Karpas-422 (cell line): ENCODE measurements around the gene FHL3. TPM values are rescaled to one million over a fixed set of nuclear protein-coding genes. Genes with fewer than 3 reads are reported as not detected.

Source experiments
- DNase-seq: peaks from one replicate; pipeline ENCODE4 v3.0.0-alpha.2; 2015
- H2AFZ ChIP-seq: fragments of 200-600 bp; sonication (generic); 2 replicates; pipeline ENCODE4 v1.6.1; 2014; ENCODE audit warnings: antibody characterized with exemption, low read length, mixed read lengths
- H3K27ac ChIP-seq: fragments of 200-600 bp; sonication (generic); 2 replicates; pipeline ENCODE4 v1.5.1; 2014; ENCODE audit warnings: mild to moderate bottlenecking, low read length, moderate library complexity
- H3K27me3 ChIP-seq: fragments of 200-600 bp; sonication (generic); 2 replicates; pipeline ENCODE4 v1.6.1; 2014; ENCODE audit warnings: low read length, mixed read lengths
- H3K36me3 ChIP-seq: fragments of 200-600 bp; sonication (generic); 2 replicates; pipeline ENCODE4 v1.6.1; 2014; ENCODE audit warnings: low read length, mixed read lengths; ENCODE audit not compliant: insufficient read depth
- H3K4me1 ChIP-seq: fragments of 200-600 bp; sonication (generic); 2 replicates; pipeline ENCODE4 v1.6.1; 2014; ENCODE audit warnings: mild to moderate bottlenecking, low read length, mixed read lengths
- H3K4me2 ChIP-seq: fragments of 200-600 bp; sonication (generic); 2 replicates; pipeline ENCODE4 v1.6.1; 2014; ENCODE audit warnings: low read length, low read depth, mild to moderate bottlenecking; ENCODE audit not compliant: poor library complexity, severe bottlenecking
- H3K4me3 ChIP-seq: fragments of 200-600 bp; sonication (generic); 2 replicates; pipeline ENCODE4 v1.5.1; 2014; ENCODE audit warnings: mild to moderate bottlenecking, antibody characterized with exemption, low read length, mixed read lengths
- H3K79me2 ChIP-seq: fragments of 200-600 bp; sonication (generic); 2 replicates; pipeline ENCODE4 v1.6.1; 2014; ENCODE audit warnings: mild to moderate bottlenecking, low read length, mixed read lengths
- H3K9ac ChIP-seq: fragments of 200-600 bp; sonication (generic); 2 replicates; pipeline ENCODE4 v1.6.0; 2014; ENCODE audit warnings: low read length
- H3K9me2 ChIP-seq: fragments of 200-600 bp; sonication (generic), shearing (Covaris generic); replicated peaks from 2 replicates; pipeline ENCODE4 v1.6.0; 2014; ENCODE audit warnings: mild to moderate bottlenecking, low read length, moderate library complexity; ENCODE audit not compliant: insufficient read depth
- H3K9me3 ChIP-seq: fragments of 300-700, 200-600 bp; sonication (generic); 2 replicates; pipeline ENCODE4 v1.6.1; 2014; ENCODE audit warnings: low read length, mixed read lengths
- H4K20me1 ChIP-seq: fragments of 200-600 bp; sonication (generic); 2 replicates; pipeline ENCODE4 v1.6.1; 2014; ENCODE audit warnings: mild to moderate bottlenecking, antibody characterized with exemption, low read length, low read depth; ENCODE audit not compliant: insufficient read depth
- total RNA-seq: library from RNA; depleted of rRNA; stranded (reverse); fragments of >200 nt; shearing (Covaris generic); gene quantifications from 2 replicates; pipeline ENCODE4 v1.2.3, GENCODE V29; 2014; ENCODE audit warnings: low replicate concordance

Gene FHL3
- total RNA-seq, 1 experiment from 2014 or later = 10.7 TPM

DNA sequence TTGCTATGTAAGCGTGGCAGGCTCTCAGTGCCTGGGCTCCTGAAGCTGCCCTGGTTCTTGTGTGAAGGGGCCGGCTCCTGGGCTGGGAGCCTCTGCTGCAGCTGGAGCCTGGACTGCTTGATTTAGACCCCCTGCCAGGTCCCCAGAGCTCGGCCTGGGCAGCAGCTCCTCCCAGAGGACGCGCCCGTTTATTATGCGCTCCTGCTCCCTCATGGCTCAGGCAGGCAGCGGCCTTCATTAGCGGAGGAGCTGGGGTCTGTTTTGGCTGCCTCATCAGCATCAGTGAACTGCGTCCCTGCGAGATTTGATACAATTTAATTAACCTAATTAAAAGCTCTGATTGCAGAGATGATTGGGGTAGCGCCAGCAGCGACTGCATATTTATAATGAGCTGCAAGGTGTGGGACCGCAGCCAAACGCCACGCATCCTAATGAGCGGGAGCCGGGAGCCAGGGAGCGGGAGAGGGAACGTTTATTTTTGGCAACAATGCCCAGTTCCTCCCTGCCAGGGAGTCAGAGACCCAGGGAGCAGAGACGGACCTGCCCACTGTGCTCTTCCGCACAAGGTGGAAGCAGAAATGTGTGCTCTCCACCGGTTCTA is 23.9 kb upstream of the FHL3 start:
- H3K9me3 ChIP-seq = no peaks in the 10 kb centered on the region
- no peaks in the 10 kb centered on the region for H3K27me3 ChIP-seq
- H2AFZ ChIP-seq = no peak overlapping the region
- H3K4me1 ChIP-seq = peaks cover 11% of the 10 kb centered on the region
- H3K36me3 ChIP-seq = peaks cover 5% of the 10 kb centered on the region
- no peak overlapping the region for H3K9ac ChIP-seq
- no peak for DNase-seq
- no peak overlapping the region for H3K4me3 ChIP-seq
- H3K4me2 ChIP-seq = no peak overlapping the region
- no peak overlapping the region for H3K27ac ChIP-seq
- no peaks in the 10 kb centered on the region for H3K9me2 ChIP-seq
- H3K79me2 ChIP-seq = no peaks in the 10 kb centered on the region
- H4K20me1 ChIP-seq = 0 out of 2 replicates have a peak, but pooled peaks cover 12% of the 10 kb centered on the region

DNA sequence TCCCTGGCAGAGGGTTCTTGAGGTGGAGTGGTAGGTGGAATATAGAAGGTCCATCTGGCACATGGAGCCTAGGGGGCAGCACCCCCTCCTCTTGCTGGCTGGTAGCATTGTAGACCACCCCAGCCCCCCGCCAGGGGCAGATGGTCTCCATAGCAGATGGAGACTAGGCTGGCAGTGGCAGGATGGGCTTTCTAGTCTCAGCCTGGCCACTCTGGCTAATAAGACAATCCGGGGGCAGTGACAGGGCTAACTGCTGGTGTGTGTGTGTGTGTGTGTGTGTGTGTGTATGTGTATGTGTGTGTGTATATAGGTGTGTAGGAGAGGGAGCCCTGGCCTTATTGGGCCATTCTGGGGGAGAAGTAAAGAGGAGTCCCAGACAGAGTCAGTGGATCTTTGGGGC is 23.4 kb upstream of the FHL3 start:
- Histone ChIP-seq H3K9me3 (no peaks in the 10 kb centered on the region), H3K79me2 (no peaks in the 10 kb centered on the region), H3K9me2 (no peaks in the 10 kb centered on the region), H3K4me1 (peaks cover 11% of the 10 kb centered on the region), H4K20me1 (0 out of 2 replicates have a peak, but pooled peaks cover 12% of the 10 kb centered on the region), H3K4me3 (no peak overlapping the region), H3K9ac (no peak overlapping the region), H3K27me3 (no peaks in the 10 kb centered on the region), H3K27ac (no peak overlapping the region), H3K36me3 (peaks cover 5% of the 10 kb centered on the region), H2AFZ (no peak overlapping the region), H3K4me2 (no peak overlapping the region)
- DNase-seq = no peak

DNA sequence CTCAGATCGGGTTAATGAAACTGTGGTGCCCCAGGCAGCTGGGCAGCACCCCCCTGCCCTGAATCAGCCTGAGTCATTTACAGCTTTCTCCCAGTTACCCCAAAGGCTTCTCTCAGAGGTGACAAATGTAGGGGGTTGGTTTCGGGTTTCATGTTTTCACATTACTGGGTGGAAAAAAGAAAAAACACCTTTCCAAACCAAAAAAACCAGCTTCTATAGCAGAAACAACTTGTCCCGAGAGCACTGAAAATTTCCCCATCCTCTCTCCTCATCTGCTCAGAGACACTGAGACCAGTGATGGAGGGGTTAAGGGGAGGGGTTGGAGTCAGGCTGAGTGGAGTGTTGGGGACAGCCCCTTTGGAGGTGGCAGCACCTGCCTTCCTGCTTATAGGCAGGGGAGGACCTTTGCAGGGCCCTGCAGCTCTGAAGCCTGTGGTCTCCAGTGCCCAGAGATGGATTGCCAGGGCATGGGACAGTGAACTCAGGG is 22.8 kb upstream of the FHL3 start:
- peaks cover 11% of the 10 kb centered on the region for H3K4me1 ChIP-seq
- H2AFZ ChIP-seq = no peak overlapping the region
- H3K9ac ChIP-seq = no peak overlapping the region
- H3K36me3 ChIP-seq = peaks cover 10% of the 10 kb centered on the region
- no peak for DNase-seq
- H3K9me2 ChIP-seq = no peaks in the 10 kb centered on the region
- no peak overlapping the region for H3K4me3 ChIP-seq
- no peak overlapping the region for H3K4me2 ChIP-seq
- no peaks in the 10 kb centered on the region for H3K27me3 ChIP-seq
- H4K20me1 ChIP-seq = 0 out of 2 replicates have a peak, but pooled peaks cover 12% of the 10 kb centered on the region
- H3K79me2 ChIP-seq = no peaks in the 10 kb centered on the region
- H3K27ac ChIP-seq = no peak overlapping the region
- no peaks in the 10 kb centered on the region for H3K9me3 ChIP-seq

DNA sequence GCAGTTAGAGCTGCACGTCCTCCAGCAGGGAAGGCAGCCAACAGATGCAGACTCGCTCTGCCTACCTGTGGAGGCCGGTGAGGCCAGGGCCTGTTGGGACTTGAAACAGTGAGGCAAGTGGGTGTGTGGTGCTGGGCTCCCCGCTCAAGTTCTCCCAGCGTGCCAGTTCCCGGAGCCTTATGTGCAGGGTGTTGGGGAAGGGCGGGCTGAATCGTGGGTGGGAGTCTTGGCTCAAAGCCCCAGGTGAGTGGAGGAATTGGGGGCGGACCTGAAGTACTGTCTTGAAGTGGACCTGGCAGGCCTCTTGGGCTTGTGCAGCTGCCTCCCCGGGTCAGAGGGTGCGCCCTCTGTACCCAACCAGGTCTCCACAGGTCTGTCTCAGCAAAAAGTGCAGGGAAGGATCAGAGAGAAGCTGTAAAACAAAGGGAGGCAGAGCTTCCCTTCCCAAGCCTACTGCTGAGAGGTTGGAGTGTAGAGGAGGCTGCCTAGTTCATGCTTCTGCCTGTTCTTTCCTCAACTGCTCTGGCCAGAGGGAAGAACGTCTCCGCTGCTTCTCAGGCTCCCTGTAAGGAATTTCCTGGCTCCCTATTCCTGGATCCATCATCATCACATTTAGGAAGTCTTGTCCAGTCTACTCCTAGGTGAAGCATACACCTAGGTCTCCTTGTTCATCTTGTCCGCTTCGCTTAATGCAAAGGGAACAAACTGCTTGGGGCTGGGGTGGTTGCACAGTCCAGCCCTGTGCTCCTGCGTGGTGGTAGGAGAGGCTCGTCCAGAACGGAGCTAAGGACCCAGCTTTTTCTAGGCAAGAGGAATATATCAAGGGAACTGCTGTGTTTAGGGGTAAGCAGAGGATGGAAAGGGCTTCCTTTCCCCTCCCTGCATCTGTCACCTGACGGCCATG is 22.1 kb upstream of the FHL3 start:
- H3K4me1 ChIP-seq = peaks cover 11% of the 10 kb centered on the region

DNA sequence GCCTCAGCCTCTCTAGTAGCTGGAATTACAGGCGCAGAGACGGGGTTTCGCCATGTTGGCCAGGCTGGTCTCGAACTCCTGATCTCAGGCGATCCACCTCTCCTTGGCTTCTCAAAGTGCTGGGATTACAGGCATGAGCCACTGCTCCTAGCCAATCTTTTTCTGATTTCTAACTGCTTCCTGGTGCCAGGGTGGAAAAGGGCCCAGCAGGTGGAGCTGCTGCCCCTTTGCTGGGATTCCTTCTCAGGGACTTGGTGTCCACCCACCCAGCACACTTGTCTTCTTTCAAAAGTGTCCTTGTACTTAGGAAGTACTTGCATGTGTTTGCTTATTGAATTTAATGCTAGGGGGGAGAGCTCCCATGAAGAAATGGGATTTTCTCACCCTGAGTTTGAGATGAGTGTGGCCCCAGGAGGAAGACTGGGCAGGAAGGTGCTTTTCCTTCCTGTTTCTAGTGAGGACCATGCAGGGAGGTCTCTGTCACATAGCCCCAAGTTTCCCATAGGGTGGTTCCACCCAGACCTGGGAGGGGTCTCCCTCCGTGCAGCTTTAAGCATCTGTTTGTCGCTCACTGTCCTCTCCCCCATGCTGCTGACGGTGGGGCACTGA is 21.4 kb upstream of the FHL3 start:
- DNase-seq = no peak
- Histone ChIP-seq H2AFZ (no peak overlapping the region), H3K9me2 (no peaks in the 10 kb centered on the region), H3K27me3 (no peaks in the 10 kb centered on the region), H3K4me1 (peaks cover 11% of the 10 kb centered on the region), H4K20me1 (0 out of 2 replicates have a peak, but pooled peaks cover 12% of the 10 kb centered on the region), H3K9me3 (no peaks in the 10 kb centered on the region), H3K36me3 (peaks cover 17% of the 10 kb centered on the region), H3K4me3 (no peak overlapping the region), H3K27ac (no peak overlapping the region), H3K79me2 (no peaks in the 10 kb centered on the region), H3K4me2 (no peak overlapping the region), H3K9ac (no peak overlapping the region)

More for the DNA sequence above, 22.1 kb upstream of the FHL3 start:
- DNase-seq = no peak
- Histone ChIP-seq H3K27ac (no peak overlapping the region), H4K20me1 (0 out of 2 replicates have a peak, but pooled peaks cover 12% of the 10 kb centered on the region), H3K4me3 (no peak overlapping the region), H3K9ac (no peak overlapping the region), H3K9me3 (no peaks in the 10 kb centered on the region), H3K79me2 (no peaks in the 10 kb centered on the region), H3K9me2 (no peaks in the 10 kb centered on the region), H3K4me2 (no peak overlapping the region), H3K36me3 (peaks cover 17% of the 10 kb centered on the region), H3K27me3 (no peaks in the 10 kb centered on the region), H2AFZ (no peak overlapping the region)

DNA sequence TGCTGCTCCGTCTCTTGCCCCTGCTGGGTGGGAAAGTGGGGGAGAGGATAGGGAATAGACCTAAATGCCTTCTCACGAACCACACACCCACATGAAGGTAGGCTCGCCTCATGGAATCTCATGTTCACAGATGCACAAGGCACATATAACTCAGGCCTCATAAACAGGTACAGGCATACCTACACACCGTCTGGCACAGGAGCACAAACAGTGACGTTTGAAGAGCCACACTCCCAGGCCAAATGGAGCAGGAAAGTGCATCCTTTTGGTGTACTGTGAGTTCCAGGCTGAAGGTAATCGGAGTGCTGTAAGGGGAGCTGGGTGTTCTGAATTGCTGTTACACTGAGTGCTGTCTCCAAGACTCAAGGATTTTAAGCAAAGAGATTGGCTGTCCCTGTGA is 20.4 kb upstream of the FHL3 start:
- Histone ChIP-seq H3K9ac (no peak overlapping the region), H3K4me2 (no peak overlapping the region), H3K27me3 (no peaks in the 10 kb centered on the region), H3K4me1 (peaks cover 11% of the 10 kb centered on the region), H3K9me2 (no peaks in the 10 kb centered on the region), H3K4me3 (no peak overlapping the region), H3K79me2 (no peaks in the 10 kb centered on the region), H4K20me1 (0 out of 2 replicates have a peak, but pooled peaks cover 12% of the 10 kb centered on the region), H3K9me3 (no peaks in the 10 kb centered on the region), H3K36me3 (peaks cover 18% of the 10 kb centered on the region), H2AFZ (no peak overlapping the region), H3K27ac (no peak overlapping the region)
- no peak for DNase-seq

DNA sequence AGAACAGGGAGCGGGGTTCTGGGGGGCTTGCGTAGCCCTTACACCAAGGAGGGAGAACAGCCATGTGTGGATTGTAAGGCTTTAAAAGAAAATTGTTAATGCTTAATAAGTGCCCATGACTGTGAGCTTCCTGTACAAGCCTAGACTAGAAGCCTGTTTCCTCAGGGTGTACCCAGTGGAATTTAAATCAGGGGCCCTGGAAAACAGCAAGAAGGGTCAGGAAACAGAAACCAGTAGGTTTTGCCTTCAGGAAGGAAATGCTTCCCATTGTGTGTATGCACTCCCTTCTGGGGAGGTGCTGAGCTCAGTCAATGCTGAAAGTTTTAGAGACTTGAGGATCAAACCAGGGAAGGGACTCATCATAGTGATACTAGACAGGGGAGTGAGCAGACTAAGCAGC is 19.9 kb upstream of the FHL3 start:
- Histone ChIP-seq H3K27me3 (no peaks in the 10 kb centered on the region), H3K9me3 (no peaks in the 10 kb centered on the region), H3K27ac (no peak overlapping the region), H3K79me2 (no peaks in the 10 kb centered on the region), H3K4me3 (no peak overlapping the region), H3K9ac (no peak overlapping the region), H2AFZ (no peak overlapping the region), H3K4me2 (no peak overlapping the region), H3K9me2 (no peaks in the 10 kb centered on the region), H3K36me3 (peaks cover 22% of the 10 kb centered on the region), H4K20me1 (0 out of 2 replicates have a peak, but pooled peaks cover 8% of the 10 kb centered on the region), H3K4me1 (peaks cover 8% of the 10 kb centered on the region)
- no peak for DNase-seq

DNA sequence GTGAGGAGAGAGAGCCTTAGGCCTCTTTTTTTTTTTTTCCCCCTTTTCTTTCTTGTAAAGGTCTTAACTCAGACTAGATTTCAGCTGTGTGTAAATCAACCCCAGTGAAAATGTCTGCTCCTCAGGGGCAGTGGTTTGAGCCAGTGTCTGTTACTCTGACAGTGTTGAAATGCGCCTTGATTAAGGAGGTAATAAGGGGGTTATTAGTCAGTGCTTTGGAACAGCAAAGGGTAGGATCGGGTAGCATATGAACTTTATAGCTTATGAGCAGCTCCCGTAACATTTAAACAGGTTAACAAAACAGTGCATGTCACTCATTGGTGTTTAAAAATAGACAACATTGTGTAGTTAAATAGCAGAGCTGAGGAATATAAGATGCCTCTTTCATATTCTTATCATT is 17.5 kb upstream of the FHL3 start:
- Histone ChIP-seq H3K27me3 (no peaks in the 10 kb centered on the region), H3K9me2 (no peaks in the 10 kb centered on the region), H3K27ac (no peak overlapping the region), H3K36me3 (peaks cover 34% of the 10 kb centered on the region), H3K4me2 (no peak overlapping the region), H3K79me2 (no peaks in the 10 kb centered on the region), H3K9ac (no peak overlapping the region), H3K4me3 (no peak overlapping the region), H3K4me1 (no peaks in the 10 kb centered on the region), H2AFZ (no peak overlapping the region), H3K9me3 (no peaks in the 10 kb centered on the region), H4K20me1 (0 out of 2 replicates have a peak, but pooled peaks cover 3% of the 10 kb centered on the region)
- no peak for DNase-seq
